DMS114 treated with DMSO at 0.1 percent for 48 hours (cell line): ENCODE data around the gene TCF12.

ENCODE experiments used
- DNase-seq: peaks from one replicate; lab custom pipeline; 2025; ENCODE audit not compliant: unreplicated experiment; lab: John Stamatoyannopoulos, UW

The TCF12 gene

DNA sequence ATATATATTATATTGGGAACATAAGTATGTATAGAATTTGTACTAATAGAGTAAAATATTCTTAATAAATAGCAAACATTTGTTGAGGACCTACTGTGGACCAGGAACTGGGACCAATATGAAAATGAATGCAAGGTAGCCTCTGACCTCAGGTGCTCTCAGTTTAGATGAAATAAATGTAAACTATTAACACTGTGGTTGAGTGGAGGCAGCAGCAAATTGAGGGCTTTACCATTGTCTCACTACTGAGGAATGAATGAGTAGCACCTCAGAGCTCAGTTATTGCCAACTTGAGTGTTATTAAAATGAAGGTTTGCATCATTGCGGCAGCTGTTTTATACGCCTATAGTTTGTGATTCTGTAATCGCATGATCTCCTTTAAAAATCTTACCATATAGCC lies 366.9 kb downstream of the TCF12 start:
- DNase-seq: no peak

DNA sequence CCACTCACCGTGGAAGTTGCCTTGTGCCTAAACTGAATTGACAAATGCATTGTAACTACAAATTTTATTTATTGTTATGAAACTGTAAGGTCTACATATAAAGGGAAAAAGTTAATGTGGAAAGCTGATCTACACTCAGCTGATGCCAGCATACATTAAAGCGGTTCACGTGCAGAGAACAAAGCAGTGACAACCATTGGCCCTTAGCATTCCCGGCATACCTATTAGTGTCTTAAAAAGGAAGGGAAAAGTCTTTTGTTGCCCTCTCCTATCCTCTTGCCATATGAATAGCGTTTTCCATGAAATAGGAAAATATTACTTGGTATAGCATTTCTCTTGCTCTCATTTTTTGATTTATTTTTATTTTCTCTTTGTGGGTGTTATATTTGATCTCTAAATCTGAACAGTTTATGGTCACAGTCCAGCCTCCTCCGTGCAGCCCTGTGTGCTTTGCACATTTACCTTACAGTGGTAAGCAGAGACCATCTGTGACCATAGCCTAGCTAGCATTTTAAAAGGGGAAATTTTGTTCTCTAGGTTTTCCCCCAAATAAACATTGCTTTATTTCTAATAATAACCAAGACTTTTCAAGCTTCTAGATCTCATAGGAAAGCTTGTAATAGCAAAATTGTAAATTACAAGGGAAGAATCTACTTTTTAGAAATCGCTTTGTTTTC lies 368.1 kb downstream of the TCF12 start:
- DNase-seq: no peak

GRCh38 chr15:57287123-57287521 lies 368.7 kb downstream of the TCF12 start:
- no peak for DNase-seq

DNA sequence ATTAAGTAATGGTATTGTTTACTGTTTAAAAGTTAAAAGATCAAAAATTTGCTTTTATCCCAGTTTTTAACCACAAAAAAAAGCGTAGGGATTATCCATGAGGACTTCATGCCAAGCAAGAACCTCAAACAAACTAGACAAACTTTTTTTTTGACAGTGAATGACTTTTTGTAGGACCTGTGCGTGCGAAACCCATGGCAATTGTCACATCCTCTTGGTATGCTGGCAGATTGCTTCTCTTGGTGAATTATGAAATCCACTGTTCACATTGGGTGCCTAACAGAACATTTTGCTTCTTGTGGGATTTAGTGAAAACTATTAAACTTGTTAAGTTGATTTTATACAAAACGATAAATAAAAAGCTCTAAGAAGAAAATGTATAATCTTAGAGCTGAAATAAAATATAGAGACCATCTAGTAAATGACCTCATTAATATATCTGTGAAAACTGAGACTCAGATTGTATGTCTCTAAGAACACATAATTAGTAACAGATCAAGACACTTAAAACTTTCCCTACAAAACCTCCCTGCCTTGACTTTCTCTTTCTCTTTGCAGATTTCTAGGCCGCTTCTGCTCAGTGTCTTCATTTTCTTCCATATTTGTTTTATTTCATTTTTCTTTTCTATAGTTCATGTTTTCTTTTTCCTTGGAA lies 370.6 kb downstream of the TCF12 start:
- DNase-seq: no peak

- no peak for DNase-seq
Measured at GRCh38 chr15:57290187-57290586, 371.7 kb downstream of the TCF12 start.

GRCh38 chr15:57290826-57291225 lies 372.4 kb downstream of the TCF12 start:
- no peak for DNase-seq

GRCh38 chr15:57296473-57297162 lies 378.2 kb downstream of the TCF12 start:
- DNase-seq: no peak

- DNase-seq: no peak
Measured at GRCh38 chr15:57297163-57297593, 378.7 kb downstream of the TCF12 start.

DNA sequence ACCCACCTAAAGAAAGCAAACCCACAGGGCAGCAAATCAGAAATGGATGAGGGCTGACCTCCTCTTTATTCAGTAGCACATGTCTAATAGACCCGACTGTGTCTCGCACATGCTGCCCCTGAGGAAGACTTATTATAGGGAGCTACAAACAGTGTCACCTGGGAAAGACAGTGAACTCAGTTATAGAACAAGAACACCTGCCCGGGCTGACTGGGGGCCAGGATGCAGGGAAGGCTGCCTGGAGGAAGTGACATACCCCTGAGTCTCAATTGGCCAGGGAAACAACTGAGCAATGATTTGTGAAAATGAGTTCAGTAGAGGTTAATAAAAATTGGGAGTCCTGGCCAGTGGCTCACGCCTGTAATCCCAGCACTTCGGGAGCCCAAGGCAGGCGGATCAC lies 379.2 kb downstream of the TCF12 start:
- no peak for DNase-seq

DNA sequence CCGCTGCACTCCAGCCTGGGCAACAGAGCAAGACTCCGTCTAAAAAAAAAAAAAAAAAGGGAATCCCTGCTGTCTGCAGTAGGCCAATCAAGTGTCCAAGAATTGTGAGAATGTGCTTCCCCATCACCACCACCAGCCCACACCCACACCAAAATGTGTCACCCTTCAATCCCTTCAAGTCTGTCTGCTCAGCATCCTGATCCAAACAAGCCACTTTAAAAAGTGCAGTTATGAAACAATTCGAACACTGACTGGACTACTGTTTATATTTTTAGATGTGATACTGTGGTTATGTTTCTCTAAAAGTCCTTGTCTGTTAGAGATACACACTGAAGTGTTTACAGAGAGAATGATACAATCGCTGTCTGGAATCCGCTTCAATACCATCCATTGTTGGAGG lies 379.8 kb downstream of the TCF12 start:
- DNase-seq: no peak

GRCh38 chr15:57298843-57299550 lies 380.6 kb downstream of the TCF12 start:
- no peak for DNase-seq

DNA sequence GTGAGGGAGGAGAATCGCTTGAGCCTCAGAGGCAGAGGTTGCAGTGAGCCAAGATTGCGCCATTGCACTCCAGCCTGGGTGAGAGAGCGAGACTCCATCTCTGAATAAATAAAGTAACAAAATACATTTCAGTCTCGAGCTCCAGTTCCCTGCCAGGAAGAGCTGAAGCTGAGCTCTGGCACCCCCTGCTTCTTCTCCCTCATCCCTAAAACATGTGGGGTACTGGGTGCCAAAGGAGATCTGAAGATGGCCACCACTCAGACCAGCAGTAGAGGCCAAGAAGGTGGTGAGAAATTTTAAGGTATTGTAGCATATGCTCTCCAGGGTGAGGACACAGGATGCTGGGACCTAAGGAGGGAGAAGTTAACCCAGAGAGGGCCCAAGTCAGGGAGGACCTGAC lies 382.9 kb downstream of the TCF12 start:
- no peak for DNase-seq

DNA sequence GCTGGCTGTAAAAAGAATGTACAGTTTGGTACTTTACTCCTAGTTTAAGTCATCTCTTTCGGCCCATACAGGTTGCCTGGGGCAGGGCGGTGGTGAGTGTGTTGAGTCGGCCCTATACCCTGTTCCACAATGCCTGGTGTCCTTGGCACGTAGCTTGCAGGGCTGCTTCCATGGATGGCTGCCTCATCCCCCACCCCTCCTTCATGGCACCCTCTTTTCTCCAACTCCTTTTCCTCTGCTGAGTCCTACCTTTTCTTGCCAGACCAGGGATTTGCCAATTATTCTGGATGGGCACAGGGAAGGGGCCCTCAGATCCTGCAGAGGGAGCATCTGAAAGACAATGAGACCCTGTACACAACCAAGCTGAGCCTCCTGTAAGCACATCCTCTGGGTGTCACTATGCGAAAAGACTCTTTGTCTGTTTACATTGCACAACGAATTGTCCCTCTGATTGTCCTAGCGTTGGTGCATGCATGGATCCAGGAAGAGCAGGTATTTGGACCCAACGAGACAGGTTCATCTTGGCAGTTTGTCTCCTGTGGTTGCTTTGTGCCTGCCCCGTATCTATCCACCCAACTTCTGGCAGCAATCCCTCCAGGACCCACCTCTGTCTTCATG lies 384.3 kb downstream of the TCF12 start:
- no peak for DNase-seq

DNA sequence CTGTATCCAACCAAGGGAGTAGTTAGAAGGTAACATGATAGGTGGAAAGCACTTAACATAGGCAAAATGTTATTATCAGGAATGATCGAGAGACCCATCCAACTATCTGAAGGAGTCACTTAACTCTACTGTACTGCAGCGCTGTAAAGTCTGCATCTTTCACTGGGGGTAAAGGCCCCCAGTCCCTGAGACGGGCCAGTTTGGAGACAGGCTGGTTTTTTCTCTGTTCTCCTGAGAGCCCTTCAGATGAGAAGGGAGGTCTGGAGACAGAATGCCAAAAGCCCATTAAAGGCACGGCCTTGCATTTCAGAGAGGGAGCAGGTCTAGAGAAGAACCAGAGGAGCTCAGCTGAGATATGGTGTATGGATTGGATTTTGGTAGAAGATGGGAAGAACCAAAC lies 386.6 kb downstream of the TCF12 start:
- DNase-seq: no peak

DNA sequence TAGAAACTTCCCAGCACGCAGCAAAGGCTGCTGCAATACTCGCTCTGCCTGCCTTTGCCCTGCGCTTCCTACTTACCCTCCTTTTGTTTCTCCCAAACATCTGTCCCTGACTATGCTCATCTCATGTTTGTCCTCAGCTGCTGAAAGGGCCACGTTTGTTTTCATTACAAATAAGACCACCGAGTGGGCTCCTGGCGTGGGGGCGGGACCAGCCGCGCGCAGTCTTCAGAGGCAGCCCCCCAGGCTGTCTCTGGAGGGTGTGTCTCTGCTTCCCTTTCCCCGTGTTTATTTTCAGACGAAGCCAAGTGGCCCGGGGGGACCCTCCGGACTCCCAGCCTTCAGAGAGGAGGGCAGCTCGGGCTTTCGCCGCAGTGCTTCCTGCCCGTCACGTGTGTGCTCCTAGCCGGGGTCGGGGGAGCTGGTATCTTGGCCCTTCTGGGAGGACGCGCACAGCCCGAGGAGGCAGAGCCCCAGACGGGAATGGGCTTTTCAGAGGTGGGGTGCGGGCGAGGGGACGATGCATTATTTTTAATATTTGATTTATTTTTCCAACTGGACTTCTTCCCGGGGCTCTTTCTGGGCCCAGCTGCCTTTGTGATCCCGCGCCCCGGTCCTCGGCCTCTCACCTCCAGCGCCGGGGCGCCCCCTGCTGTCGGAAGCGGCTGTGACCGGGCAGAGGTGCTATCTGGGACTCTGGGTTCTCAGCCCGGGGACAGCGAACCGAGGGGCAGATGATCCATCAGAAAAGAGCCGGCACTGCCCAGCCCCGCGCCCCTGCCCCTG lies 387.9 kb downstream of the TCF12 start:
- peak; percentile 14 for DNase-seq

DNA sequence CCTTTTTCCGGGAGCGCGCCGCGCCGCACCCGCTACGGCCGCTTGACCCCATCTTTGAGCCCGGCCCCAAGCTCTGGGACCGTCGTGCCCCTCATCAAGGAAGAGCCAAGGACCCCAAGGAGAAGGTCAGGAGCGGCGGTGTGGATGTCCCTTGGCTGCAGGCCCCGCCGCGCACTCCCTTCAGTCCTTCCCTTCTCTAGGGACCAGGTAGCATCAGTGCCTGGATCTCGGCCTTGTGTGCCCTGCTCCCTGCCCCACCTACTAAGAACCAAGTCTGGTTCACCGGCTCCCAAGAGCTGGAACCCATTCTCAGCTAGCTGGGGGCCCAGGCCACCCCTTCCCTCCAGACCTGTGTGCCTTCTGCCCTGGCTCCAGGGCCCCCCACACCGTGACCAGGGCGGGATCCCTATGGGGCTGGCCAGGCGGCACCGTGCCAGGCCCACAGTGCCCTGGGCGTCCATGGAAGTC lies 388.5 kb downstream of the TCF12 start:
- no peak for DNase-seq

GRCh38 chr15:57307527-57308169 lies 389.2 kb downstream of the TCF12 start:
- DNase-seq: no peak

DNA sequence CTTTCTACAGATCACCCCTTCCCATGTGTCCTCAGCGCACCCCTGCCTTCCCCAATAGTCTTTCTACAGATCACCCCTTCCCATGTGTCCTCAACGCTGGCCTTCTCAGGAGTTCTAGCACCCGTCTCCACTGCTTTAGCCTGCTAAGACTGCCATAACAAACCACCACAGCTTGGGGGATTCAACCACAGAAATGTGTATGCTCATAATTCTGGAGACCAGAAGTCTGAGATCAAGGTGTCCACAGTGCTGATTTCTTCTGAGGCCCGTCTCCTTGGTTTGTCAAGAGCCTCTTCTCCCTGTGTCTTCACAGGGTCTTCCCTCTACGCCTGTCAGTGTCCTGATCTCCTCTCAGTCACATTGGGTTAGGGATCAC lies 389.7 kb downstream of the TCF12 start:
- no peak for DNase-seq

DNA sequence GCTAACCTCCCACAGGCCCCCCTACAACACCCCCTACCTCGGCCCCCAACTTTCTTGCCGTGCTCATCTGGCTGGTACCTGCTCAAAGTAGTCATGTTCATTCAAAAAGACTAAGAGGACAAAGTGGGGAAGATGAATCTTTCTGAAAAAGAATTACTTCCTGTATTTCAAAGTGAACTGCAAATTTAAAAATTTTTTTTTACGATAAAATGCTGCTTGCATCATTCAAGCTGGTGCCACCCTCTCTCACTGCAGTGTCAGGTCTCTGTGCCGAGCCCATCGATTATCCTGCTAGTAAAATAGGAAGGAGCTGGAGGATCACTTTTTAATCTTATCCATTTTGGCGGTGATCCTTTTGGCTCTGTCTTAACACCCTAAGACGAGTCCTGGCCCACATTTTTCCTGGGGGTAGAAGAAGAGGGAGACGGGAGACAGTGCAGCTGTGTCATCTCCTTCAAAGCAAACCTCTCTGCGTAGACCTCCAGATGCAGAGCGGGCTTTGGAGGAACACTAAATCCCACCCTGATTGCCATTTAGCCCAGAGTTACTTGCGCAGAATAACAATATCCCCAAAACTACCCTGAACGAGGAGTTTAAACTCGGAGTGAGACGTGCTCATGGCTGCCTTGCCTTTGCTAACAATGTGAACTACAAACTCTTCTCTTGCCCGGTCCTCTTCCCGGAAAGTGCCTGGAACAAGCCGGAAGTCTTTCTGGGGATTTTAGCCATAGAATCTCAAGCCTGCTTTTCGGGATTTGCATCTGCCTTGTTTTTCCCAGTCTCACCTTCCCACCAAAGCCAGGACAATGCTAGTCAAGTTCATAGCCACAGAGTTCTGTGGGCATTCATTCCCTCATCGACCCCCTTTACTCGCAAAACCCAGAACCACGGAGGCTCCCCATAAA lies 391.7 kb downstream of the TCF12 start:
- DNase-seq: no peak
